HEK293 (cell line): Measurements from ENCODE around the gene CCT3.
A peak's percentile ranks its signal among the peaks of the same experiment; 100 is the strongest.

Source experiments
- CTCF ChIA-PET: fragments of 350-600 bp; formaldehyde crosslinking; extraction: SDS; loops from one replicate; lab custom pipeline; 2021; ENCODE audit warnings: antibody characterized with exemption; lab: Yijun Ruan, JAX
- POLR2A ChIA-PET: fragments of 300-600 bp; formaldehyde crosslinking; extraction: SDS; loops from one replicate; lab custom pipeline; 2020; ENCODE audit warnings: antibody characterized with exemption, inconsistent platforms; lab: Yijun Ruan, JAX
- H3K27ac ChIP-seq: fragments of 200-500 bp; sonication (Bioruptor generic); 2 replicates; pipeline ENCODE4 v1.5.1; 2014; ENCODE audit warnings: low read depth, low read length, control low read depth, inconsistent platforms; ENCODE audit errors: extremely low read depth
- H3K36me3 ChIP-seq, 2 experiments: fragments of 200-500 bp in 1 of 2; sonication (Bioruptor generic) in 1 of 2; 1 replicate in 1 of 2; 2 replicates in 1 of 2; pipeline ENCODE4 v1.5.1; 2014 to 2017; ENCODE audit warnings: inconsistent platforms in 2 of 2, low read length in 2 of 2; ENCODE audit not compliant: control insufficient read depth in 2 of 2, insufficient read depth in 1 of 2
- H3K4me1 ChIP-seq: fragments of 200-500 bp; sonication (Bioruptor generic); 2 replicates; pipeline ENCODE4 v1.5.1; 2014; ENCODE audit warnings: mild to moderate bottlenecking, low read length, inconsistent platforms; ENCODE audit not compliant: control insufficient read depth, insufficient read depth
- H3K4me3 ChIP-seq: 2 replicates; pipeline ENCODE4 v1.5.1; 2011; ENCODE audit warnings: low read depth, mild to moderate bottlenecking, control low read depth, low read length, moderate library complexity
- H3K9me3 ChIP-seq: fragments of 200-500 bp; sonication (Bioruptor generic); 2 replicates; pipeline ENCODE4 v1.5.1; 2014; ENCODE audit warnings: low read depth, low read length, inconsistent platforms; ENCODE audit not compliant: control insufficient read depth, insufficient read depth
- GLIS1 ChIP-seq: fragments of 450-650 bp; formaldehyde crosslinking; IDR thresholded peaks from 2 replicates; pipeline ENCODE4 v1.5.1; 2016; ENCODE audit warnings: missing biosample characterization, missing genetic modification characterization
- GLIS2 ChIP-seq: fragments of 450-650 bp; formaldehyde crosslinking; IDR thresholded peaks from 2 replicates; pipeline ENCODE4 v1.5.1; 2016; ENCODE audit warnings: missing biosample characterization, missing genetic modification characterization
- HOXC10 ChIP-seq: sonication (generic); formaldehyde crosslinking; IDR thresholded peaks from 2 replicates; pipeline ENCODE4 v1.8.1; 2023; ENCODE audit warnings: mild to moderate bottlenecking, missing genetic modification reagents
- MZF1 ChIP-seq: fragments of 450-650 bp; formaldehyde crosslinking; IDR thresholded peaks from 2 replicates; pipeline ENCODE4 v1.5.1; 2017; ENCODE audit warnings: missing biosample characterization, missing genetic modification characterization, borderline replicate concordance
- ZNF26 ChIP-seq: fragments of 450-650 bp; formaldehyde crosslinking; IDR thresholded peaks from 2 replicates; pipeline ENCODE4 v1.5.1; 2016; ENCODE audit warnings: missing biosample characterization, missing genetic modification characterization
- ZNF280D ChIP-seq: fragments of 450-650 bp; formaldehyde crosslinking; IDR thresholded peaks from 2 replicates; pipeline ENCODE4 v1.5.1; 2016; ENCODE audit warnings: missing biosample characterization, missing genetic modification characterization
- ZNF354C ChIP-seq: fragments of 450-650 bp; formaldehyde crosslinking; IDR thresholded peaks from 2 replicates; pipeline ENCODE4 v1.5.1; 2016; ENCODE audit warnings: missing biosample characterization, missing genetic modification characterization, low read depth, borderline replicate concordance
- ZNF366 ChIP-seq: fragments of 450-650 bp; formaldehyde crosslinking; conservative IDR thresholded peaks from 2 replicates; pipeline ENCODE4 v1.5.1; 2016; ENCODE audit warnings: missing biosample characterization, missing genetic modification characterization
- ZNF518A ChIP-seq: fragments of 450-650 bp; formaldehyde crosslinking; conservative IDR thresholded peaks from 2 replicates; pipeline ENCODE4 v1.5.1; 2016; ENCODE audit warnings: low read depth, missing biosample characterization, missing genetic modification characterization
- ZNF521 ChIP-seq: fragments of 450-650 bp; formaldehyde crosslinking; IDR thresholded peaks from 2 replicates; pipeline ENCODE4 v1.5.1; 2017; ENCODE audit warnings: missing biosample characterization, mild to moderate bottlenecking, missing genetic modification characterization
- ZNF660 ChIP-seq: fragments of 450-650 bp; IDR thresholded peaks from 2 replicates; pipeline ENCODE4 v1.5.1; 2018; ENCODE audit warnings: missing biosample characterization, mild to moderate bottlenecking, missing genetic modification characterization
- ZNF664 ChIP-seq: fragments of 450-650 bp; formaldehyde crosslinking; IDR thresholded peaks from 2 replicates; pipeline ENCODE4 v1.5.1; 2016; ENCODE audit warnings: missing biosample characterization, missing genetic modification characterization
- ZNF768 ChIP-seq: fragments of 450-650 bp; formaldehyde crosslinking; IDR thresholded peaks from 2 replicates; pipeline ENCODE4 v1.5.1; 2018; ENCODE audit warnings: missing biosample characterization, mild to moderate bottlenecking, missing genetic modification characterization
- ZNF792 ChIP-seq: fragments of 450-650 bp; formaldehyde crosslinking; IDR thresholded peaks from 2 replicates; pipeline ENCODE4 v1.5.1; 2016; ENCODE audit warnings: missing biosample characterization, missing genetic modification characterization
- TF ChIP-seq, protein P1 (sequence below): fragments of 450-650 bp; formaldehyde crosslinking; IDR thresholded peaks from 2 replicates; pipeline ENCODE4 v1.5.1; 2016; ENCODE audit warnings: missing biosample characterization, missing genetic modification characterization
- TF ChIP-seq, protein P2 (sequence below): fragments of 450-650 bp; formaldehyde crosslinking; IDR thresholded peaks from 2 replicates; pipeline ENCODE4 v1.5.1; 2017; ENCODE audit warnings: missing biosample characterization, missing genetic modification characterization

The CCT3 gene

GRCh38 chr1:156281281-156281680 lies 56.8 kb downstream of the CCT3 start (continued):
- TF ChIP-seq, protein P1, sequence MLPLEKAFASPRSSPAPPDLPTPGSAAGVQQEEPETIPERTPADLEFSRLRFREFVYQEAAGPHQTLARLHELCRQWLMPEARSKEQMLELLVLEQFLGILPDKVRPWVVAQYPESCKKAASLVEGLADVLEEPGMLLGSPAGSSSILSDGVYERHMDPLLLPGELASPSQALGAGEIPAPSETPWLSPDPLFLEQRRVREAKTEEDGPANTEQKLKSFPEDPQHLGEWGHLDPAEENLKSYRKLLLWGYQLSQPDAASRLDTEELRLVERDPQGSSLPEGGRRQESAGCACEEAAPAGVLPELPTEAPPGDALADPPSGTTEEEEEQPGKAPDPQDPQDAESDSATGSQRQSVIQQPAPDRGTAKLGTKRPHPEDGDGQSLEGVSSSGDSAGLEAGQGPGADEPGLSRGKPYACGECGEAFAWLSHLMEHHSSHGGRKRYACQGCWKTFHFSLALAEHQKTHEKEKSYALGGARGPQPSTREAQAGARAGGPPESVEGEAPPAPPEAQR (tag by site-specific recombination), result no peak
- TF ChIP-seq ZNF26 (tag by site-specific recombination), result no peak
- no peak for TF ChIP-seq ZNF768 (tag by site-specific recombination)
- TF ChIP-seq ZNF518A (tag by site-specific recombination), result no peak
- peak; percentile 77 for TF ChIP-seq GLIS2 (tag by site-specific recombination)
- TF ChIP-seq ZNF280D (tag by site-specific recombination), result no peak
- no peak for TF ChIP-seq ZNF660 (tag by site-specific recombination)
- TF ChIP-seq, protein P2, sequence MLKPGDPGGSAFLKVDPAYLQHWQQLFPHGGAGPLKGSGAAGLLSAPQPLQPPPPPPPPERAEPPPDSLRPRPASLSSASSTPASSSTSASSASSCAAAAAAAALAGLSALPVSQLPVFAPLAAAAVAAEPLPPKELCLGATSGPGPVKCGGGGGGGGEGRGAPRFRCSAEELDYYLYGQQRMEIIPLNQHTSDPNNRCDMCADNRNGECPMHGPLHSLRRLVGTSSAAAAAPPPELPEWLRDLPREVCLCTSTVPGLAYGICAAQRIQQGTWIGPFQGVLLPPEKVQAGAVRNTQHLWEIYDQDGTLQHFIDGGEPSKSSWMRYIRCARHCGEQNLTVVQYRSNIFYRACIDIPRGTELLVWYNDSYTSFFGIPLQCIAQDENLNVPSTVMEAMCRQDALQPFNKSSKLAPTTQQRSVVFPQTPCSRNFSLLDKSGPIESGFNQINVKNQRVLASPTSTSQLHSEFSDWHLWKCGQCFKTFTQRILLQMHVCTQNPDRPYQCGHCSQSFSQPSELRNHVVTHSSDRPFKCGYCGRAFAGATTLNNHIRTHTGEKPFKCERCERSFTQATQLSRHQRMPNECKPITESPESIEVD, result no peak
- TF ChIP-seq ZNF792 (tag by site-specific recombination), result no peak
- peak; percentile 57; the same call in 1 of the 2 replicates for TF ChIP-seq MZF1 (tag by site-specific recombination)
- TF ChIP-seq ZNF366 (tag by site-specific recombination), result peak; percentile 53
- TF ChIP-seq, all 188 proteins: peak for 11

DNA sequence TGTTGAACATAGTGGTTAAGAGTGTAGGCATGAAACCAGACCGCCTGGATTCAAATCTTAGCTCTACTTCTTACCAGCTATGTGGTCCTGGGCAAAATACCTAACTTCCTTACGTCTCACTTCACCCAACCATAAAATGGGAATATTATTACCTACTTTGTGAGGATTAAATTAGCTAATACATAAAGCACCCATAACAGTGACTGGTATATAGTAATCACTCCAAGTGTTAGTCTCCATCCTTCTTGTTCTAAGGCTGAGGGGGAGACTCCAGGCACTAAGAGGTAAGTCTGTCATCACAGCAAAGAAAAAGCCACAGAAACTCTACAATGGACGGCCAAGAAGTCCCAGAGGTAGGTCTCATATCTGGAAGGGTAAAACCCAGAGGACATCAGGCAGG lies 58.3 kb downstream of the CCT3 start:
- peaks cover 29 to 62% of the 10 kb centered on the region in 2 experiments; a peak in 2 of 3 replicates for H3K36me3 ChIP-seq
- no peaks in the 10 kb centered on the region for H3K9me3 ChIP-seq
- ChIA-PET CTCF (interaction anchor here (0.6 to 2.2 kb wide), 4 partner anchors 8 to 109 kb away, joined by 3 to 9 read pairs (median 3); no protein-coding TSS in a partner anchor), POLR2A (interaction anchor here (0.5 kb wide), 1 partner anchor 51 kb away, joined by 3 read pairs; no protein-coding TSS in a partner anchor)
- H3K27ac ChIP-seq, result no peak overlapping the region
- no peak overlapping the region for H3K4me3 ChIP-seq
- TF ChIP-seq ZNF521 (tag by site-specific recombination) (no peak), ZNF664 (peak; percentile 93), GLIS1 (no peak), HOXC10 (CRISPR knock-in tag) (no peak), ZNF354C (tag by site-specific recombination) (no peak)
- H3K4me1 ChIP-seq, result peaks cover 4% of the 10 kb centered on the region; the same call in 1 of the 2 replicates
